ENCODE measurements around the gene PDIA4.

PDIA4 gene

GRCh38 chr7:149074116-149074885, 46.0 kb upstream of the PDIA4 start:
- H3K79me2 ChIP-seq (ENCODE audit: insufficient read depth, low read length), result no peaks in the 10 kb centered on the region
- no peaks in the 10 kb centered on the region for H3F3A ChIP-seq (ENCODE audit: insufficient read depth)
- H3K9me3 ChIP-seq (ENCODE audit: insufficient read depth, low read length), result no peaks in the 10 kb centered on the region
- no peak overlapping the region for H3K9ac ChIP-seq (ENCODE audit: low read length)
- no peak overlapping the region for H3K4me3 ChIP-seq (ENCODE audit: insufficient read depth, low read length, poor library complexity, severe bottlenecking)
- H3K9me2 ChIP-seq (replicated peaks; ENCODE audit: insufficient read depth, low read length), result no peaks in the 10 kb centered on the region
- TF ChIP-seq CTCF (IDR thresholded peaks at IDR 0.05; ENCODE audit: insufficient read depth, low read length, poor library complexity, severe bottlenecking), result no peak
- TF ChIP-seq EZH2phosphoT487 (conservative IDR thresholded peaks at IDR 0.05; ENCODE audit: low read length), result no peak
- H3K36me3 ChIP-seq (ENCODE audit: low read length), result peaks cover 4% of the 10 kb centered on the region; the same call in 1 of the 2 replicates
- H3K27me3 ChIP-seq (ENCODE audit: low read length), result no peaks in the 10 kb centered on the region
- H4K20me1 ChIP-seq (ENCODE audit: low read depth, low read length), result no peaks in the 10 kb centered on the region
- H2AFZ ChIP-seq (ENCODE audit: low read depth, low read length, severe bottlenecking), result no peak overlapping the region
- H3K27ac ChIP-seq (ENCODE audit: low read depth, low read length), result no peak overlapping the region
- no peak overlapping the region for H3K4me2 ChIP-seq (ENCODE audit: low read depth, low read length, poor library complexity, severe bottlenecking)

DNA sequence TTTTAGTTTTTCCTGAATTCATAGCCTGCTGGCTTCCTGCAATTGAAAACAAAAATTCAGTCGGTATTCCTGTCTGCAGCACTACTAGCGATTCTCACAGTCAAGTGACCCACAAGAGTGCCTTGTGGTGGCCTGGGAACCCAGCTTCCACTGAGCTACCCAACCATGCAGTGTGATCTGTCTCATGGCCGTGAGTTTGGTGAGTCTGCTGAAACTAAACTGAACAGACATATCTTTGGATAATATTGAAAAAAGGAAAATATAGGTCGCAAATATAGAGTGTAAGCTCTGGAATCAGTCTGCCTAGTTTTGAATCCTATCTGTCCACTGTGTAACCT, 44.1 kb upstream of the PDIA4 start:
- no peak overlapping the region for H3K27ac ChIP-seq (ENCODE audit: low read depth, low read length)
- H3K9ac ChIP-seq (ENCODE audit: low read length), result no peak overlapping the region
- H3K9me2 ChIP-seq (replicated peaks; ENCODE audit: insufficient read depth, low read length), result no peaks in the 10 kb centered on the region
- no peak overlapping the region for H3K4me2 ChIP-seq (ENCODE audit: low read depth, low read length, poor library complexity, severe bottlenecking)
- no peak overlapping the region for H2AFZ ChIP-seq (ENCODE audit: low read depth, low read length, severe bottlenecking)
- H3K79me2 ChIP-seq (ENCODE audit: insufficient read depth, low read length), result no peaks in the 10 kb centered on the region
- H3K36me3 ChIP-seq (ENCODE audit: low read length), result peaks cover 4% of the 10 kb centered on the region; the same call in 1 of the 2 replicates
- no peak overlapping the region for H3K4me3 ChIP-seq (ENCODE audit: insufficient read depth, low read length, poor library complexity, severe bottlenecking)
- no peaks in the 10 kb centered on the region for H4K20me1 ChIP-seq (ENCODE audit: low read depth, low read length)
- no peaks in the 10 kb centered on the region for H3K9me3 ChIP-seq (ENCODE audit: insufficient read depth, low read length)
- TF ChIP-seq CTCF (IDR thresholded peaks at IDR 0.05; ENCODE audit: insufficient read depth, low read length, poor library complexity, severe bottlenecking) (no peak), EZH2phosphoT487 (conservative IDR thresholded peaks at IDR 0.05; ENCODE audit: low read length) (no peak)
- no peaks in the 10 kb centered on the region for H3K27me3 ChIP-seq (ENCODE audit: low read length)
- no peaks in the 10 kb centered on the region for H3F3A ChIP-seq (ENCODE audit: insufficient read depth)

GRCh38 chr7:149071641-149072437, 43.5 kb upstream of the PDIA4 start:
- Histone ChIP-seq H3K9me2 (replicated peaks; ENCODE audit: insufficient read depth, low read length) (no peaks in the 10 kb centered on the region), H3K36me3 (ENCODE audit: low read length) (peaks cover 4% of the 10 kb centered on the region; the same call in 1 of the 2 replicates), H4K20me1 (ENCODE audit: low read depth, low read length) (no peaks in the 10 kb centered on the region), H3K4me2 (ENCODE audit: low read depth, low read length, poor library complexity, severe bottlenecking) (no peak overlapping the region), H2AFZ (ENCODE audit: low read depth, low read length, severe bottlenecking) (no peak overlapping the region), H3K79me2 (ENCODE audit: insufficient read depth, low read length) (no peaks in the 10 kb centered on the region), H3K9me3 (ENCODE audit: insufficient read depth, low read length) (no peaks in the 10 kb centered on the region), H3K9ac (ENCODE audit: low read length) (no peak overlapping the region), H3F3A (ENCODE audit: insufficient read depth) (no peaks in the 10 kb centered on the region), H3K27me3 (ENCODE audit: low read length) (no peaks in the 10 kb centered on the region), H3K4me3 (ENCODE audit: insufficient read depth, low read length, poor library complexity, severe bottlenecking) (no peak overlapping the region), H3K27ac (ENCODE audit: low read depth, low read length) (no peak overlapping the region)
- no peak for TF ChIP-seq EZH2phosphoT487 (conservative IDR thresholded peaks at IDR 0.05; ENCODE audit: low read length)
- TF ChIP-seq CTCF (IDR thresholded peaks at IDR 0.05; ENCODE audit: insufficient read depth, low read length, poor library complexity, severe bottlenecking), result no peak

Measured in SU-DHL-6 (cell line).